ENCODE measurements around the gene WTAP. TPM values are rescaled to one million over a fixed set of nuclear protein-coding genes. Genes with fewer than 3 reads are reported as not detected.

Gene WTAP
- polyA plus RNA-seq (2012; ENCODE audit: insufficient read depth, insufficient read length, low read depth), result 96.2 TPM

DNA sequence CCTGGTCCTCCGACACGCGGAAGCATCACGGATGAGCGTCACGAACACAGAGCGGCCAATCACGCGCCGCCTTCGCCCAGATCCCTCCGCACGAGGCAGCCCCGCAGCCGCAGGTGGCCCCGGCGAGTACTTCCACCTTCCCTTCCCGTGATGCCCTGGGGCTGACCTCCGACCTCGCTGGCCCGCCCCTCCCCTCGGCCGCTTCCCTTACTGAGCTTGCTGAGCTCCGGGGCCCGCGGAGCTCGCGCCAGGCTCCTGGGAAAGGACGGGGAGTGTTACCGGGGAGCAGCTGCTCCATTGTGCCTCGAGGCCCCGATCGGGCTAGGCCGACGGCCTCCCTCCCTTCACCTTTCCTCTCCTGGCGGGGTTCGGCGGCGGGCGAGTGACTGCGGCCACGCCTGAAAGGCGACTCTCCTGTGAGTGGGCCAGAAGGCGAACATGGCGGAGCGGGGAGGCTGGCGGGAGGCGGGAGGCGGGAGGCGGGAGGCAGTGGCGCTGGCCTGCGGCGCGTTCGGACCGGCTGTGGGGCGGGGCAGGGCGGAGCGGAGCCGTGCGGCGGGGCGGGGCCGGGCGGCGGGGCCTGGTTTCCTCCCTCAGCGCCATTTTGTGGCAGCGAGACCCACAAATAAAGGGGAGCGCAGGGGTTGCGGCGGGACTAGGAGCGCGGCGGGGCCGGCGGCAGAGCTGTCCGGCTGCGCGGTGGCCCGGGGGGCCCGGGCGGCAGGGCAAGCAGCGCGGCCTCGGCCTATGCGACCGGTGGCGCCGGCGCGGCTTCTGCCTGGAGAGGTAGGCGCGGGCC is at the start of gene WTAP:
TSS of gene WTAP (plus strand) at position 589 of the 799 bp plus-strand sequence. CDS start 8,760 bp downstream, outside the sequence.
- H3K4me3 ChIP-seq (ENCODE audit: low read depth, low read length), result peak within 1 kb of the TSS; percentile 80
- peaks cover 14% of the 10 kb centered on the region for H3K36me3 ChIP-seq
- DNase-seq, result peak; percentile 95
- no peaks in the 10 kb centered on the region for H3K9me3 ChIP-seq
- H3K27me3 ChIP-seq, result no peaks in the 10 kb centered on the region
- TF ChIP-seq, protein P1, sequence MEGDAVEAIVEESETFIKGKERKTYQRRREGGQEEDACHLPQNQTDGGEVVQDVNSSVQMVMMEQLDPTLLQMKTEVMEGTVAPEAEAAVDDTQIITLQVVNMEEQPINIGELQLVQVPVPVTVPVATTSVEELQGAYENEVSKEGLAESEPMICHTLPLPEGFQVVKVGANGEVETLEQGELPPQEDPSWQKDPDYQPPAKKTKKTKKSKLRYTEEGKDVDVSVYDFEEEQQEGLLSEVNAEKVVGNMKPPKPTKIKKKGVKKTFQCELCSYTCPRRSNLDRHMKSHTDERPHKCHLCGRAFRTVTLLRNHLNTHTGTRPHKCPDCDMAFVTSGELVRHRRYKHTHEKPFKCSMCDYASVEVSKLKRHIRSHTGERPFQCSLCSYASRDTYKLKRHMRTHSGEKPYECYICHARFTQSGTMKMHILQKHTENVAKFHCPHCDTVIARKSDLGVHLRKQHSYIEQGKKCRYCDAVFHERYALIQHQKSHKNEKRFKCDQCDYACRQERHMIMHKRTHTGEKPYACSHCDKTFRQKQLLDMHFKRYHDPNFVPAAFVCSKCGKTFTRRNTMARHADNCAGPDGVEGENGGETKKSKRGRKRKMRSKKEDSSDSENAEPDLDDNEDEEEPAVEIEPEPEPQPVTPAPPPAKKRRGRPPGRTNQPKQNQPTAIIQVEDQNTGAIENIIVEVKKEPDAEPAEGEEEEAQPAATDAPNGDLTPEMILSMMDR (IDR thresholded peaks at IDR 0.05; ENCODE audit: low read depth, low read length), result no peak
- H3K4me1 ChIP-seq, result no peaks in the 10 kb centered on the region

- TF ChIP-seq, protein P1 (IDR thresholded peaks at IDR 0.05; ENCODE audit: low read depth, low read length), result no peak
- DNase-seq, result no peak
- H3K9me3 ChIP-seq, result no peaks in the 10 kb centered on the region
- peaks cover 4% of the 10 kb centered on the region for H3K36me3 ChIP-seq
- H3K27me3 ChIP-seq, result no peaks in the 10 kb centered on the region
- no peaks in the 10 kb centered on the region for H3K4me1 ChIP-seq
- no peak overlapping the region for H3K4me3 ChIP-seq (ENCODE audit: low read depth, low read length)
Observed at GRCh38 chr6:159677506-159678165, 49.7 kb upstream of the WTAP start.

- Histone ChIP-seq H3K27me3 (no peaks in the 10 kb centered on the region), H3K4me3 (ENCODE audit: low read depth, low read length) (no peak overlapping the region), H3K4me1 (no peaks in the 10 kb centered on the region), H3K36me3 (peaks cover 12% of the 10 kb centered on the region), H3K9me3 (no peaks in the 10 kb centered on the region)
- DNase-seq, result no peak
- TF ChIP-seq, protein P1 (IDR thresholded peaks at IDR 0.05; ENCODE audit: low read depth, low read length), result no peak
Observed at GRCh38 chr6:159678574-159678973, 48.7 kb upstream of the WTAP start.

GRCh38 chr6:159679091-159680077 is 47.9 kb upstream of the WTAP start:
- Histone ChIP-seq H3K4me1 (no peaks in the 10 kb centered on the region), H3K4me3 (ENCODE audit: low read depth, low read length) (no peak overlapping the region), H3K9me3 (no peaks in the 10 kb centered on the region), H3K36me3 (peaks cover 17% of the 10 kb centered on the region), H3K27me3 (no peaks in the 10 kb centered on the region)
- DNase-seq, result no peak
- TF ChIP-seq, protein P1 (IDR thresholded peaks at IDR 0.05; ENCODE audit: low read depth, low read length), result no peak

- no peaks in the 10 kb centered on the region for H3K9me3 ChIP-seq
- peaks cover 17% of the 10 kb centered on the region for H3K36me3 ChIP-seq
- H3K4me1 ChIP-seq, result no peaks in the 10 kb centered on the region
- DNase-seq, result no peak
- TF ChIP-seq, protein P1 (IDR thresholded peaks at IDR 0.05; ENCODE audit: low read depth, low read length), result no peak
- H3K4me3 ChIP-seq (ENCODE audit: low read depth, low read length), result no peak overlapping the region
- H3K27me3 ChIP-seq, result no peaks in the 10 kb centered on the region
Observed at GRCh38 chr6:159680104-159680503, 47.2 kb upstream of the WTAP start.

Measured in BE2C (cell line).